GM12878 (cell line): ENCODE measurements around the gene TMPRSS2.

ENCODE experiments used
- CTCF ChIP-seq, 3 experiments: IDR thresholded peaks in 2 of 3; conservative IDR thresholded peaks in 1 of 3; 2 replicates each; pipeline ENCODE4 v1.5.1; 2011; ENCODE audit warnings: low read depth in 3 of 3, low read length in 3 of 3, mild to moderate bottlenecking in 3 of 3, control low read depth in 2 of 3, moderate library complexity in 2 of 3, inconsistent platforms in 1 of 3, mixed read lengths in 1 of 3; ENCODE audit not compliant: control insufficient read depth in 2 of 3, insufficient read depth in 1 of 3; ENCODE audit errors: extremely low read depth in 1 of 3
- GABPA ChIP-seq: IDR thresholded peaks from 2 replicates; pipeline ENCODE4 v1.6.1; 2014; ENCODE audit warnings: antibody characterized with exemption, low read depth, mild to moderate bottlenecking, inconsistent platforms
- IKZF1 ChIP-seq: fragments of 450-650 bp; conservative IDR thresholded peaks from 2 replicates; pipeline ENCODE4 v1.6.1; 2017; ENCODE audit warnings: antibody characterized with exemption, mild to moderate bottlenecking
- STAT1 ChIP-seq: fragments of 450-650 bp; conservative IDR thresholded peaks from 2 replicates; pipeline ENCODE4 v1.6.1; 2014; ENCODE audit warnings: antibody characterized with exemption, mild to moderate bottlenecking
- ZZZ3 ChIP-seq: IDR thresholded peaks from 2 replicates; pipeline ENCODE4 v1.6.1; 2011; ENCODE audit warnings: low read depth; ENCODE audit not compliant: control insufficient read depth, insufficient read length

- TF ChIP-seq IKZF1 (no peak), STAT1 (no peak), GABPA (no peak), ZZZ3 (no peak), CTCF (IDR thresholded peaks at IDR 0.05 in 2 of 3, conservative IDR thresholded peaks at IDR 0.05 in 1 of 3; ENCODE audit: control insufficient read depth in 2 of 3, extremely low read depth in 1 of 3, insufficient read depth in 1 of 3, low read depth in 3 of 3, low read length in 3 of 3) (no peak)
These were observed 16.5 kb downstream of the TMPRSS2 start for GRCh38 chr21:41491412-41491811.
